Measurements from ENCODE around the gene AACS. TPM values are rescaled to one million over a fixed set of nuclear protein-coding genes. Genes with fewer than 3 reads are reported as not detected.

Gene AACS
- total RNA-seq, 1 experiment from 2014 or later = 20.1 TPM

GRCh38 chr12:125113789-125114188 is 48.6 kb downstream of the AACS start:
- no peak overlapping the region for H3K27ac ChIP-seq (ENCODE audit: low read depth, low read length, poor library complexity, severe bottlenecking)
- no peak overlapping the region for H3K4me3 ChIP-seq (ENCODE audit: low read depth, low read length, poor library complexity, severe bottlenecking)
- no peak for TF ChIP-seq EZH2 (IDR thresholded peaks at IDR 0.05; ENCODE audit: borderline replicate concordance, low read depth, low read length, poor library complexity, severe bottlenecking)
- TF ChIP-seq, protein P1, sequence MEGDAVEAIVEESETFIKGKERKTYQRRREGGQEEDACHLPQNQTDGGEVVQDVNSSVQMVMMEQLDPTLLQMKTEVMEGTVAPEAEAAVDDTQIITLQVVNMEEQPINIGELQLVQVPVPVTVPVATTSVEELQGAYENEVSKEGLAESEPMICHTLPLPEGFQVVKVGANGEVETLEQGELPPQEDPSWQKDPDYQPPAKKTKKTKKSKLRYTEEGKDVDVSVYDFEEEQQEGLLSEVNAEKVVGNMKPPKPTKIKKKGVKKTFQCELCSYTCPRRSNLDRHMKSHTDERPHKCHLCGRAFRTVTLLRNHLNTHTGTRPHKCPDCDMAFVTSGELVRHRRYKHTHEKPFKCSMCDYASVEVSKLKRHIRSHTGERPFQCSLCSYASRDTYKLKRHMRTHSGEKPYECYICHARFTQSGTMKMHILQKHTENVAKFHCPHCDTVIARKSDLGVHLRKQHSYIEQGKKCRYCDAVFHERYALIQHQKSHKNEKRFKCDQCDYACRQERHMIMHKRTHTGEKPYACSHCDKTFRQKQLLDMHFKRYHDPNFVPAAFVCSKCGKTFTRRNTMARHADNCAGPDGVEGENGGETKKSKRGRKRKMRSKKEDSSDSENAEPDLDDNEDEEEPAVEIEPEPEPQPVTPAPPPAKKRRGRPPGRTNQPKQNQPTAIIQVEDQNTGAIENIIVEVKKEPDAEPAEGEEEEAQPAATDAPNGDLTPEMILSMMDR (conservative IDR thresholded peaks at IDR 0.05; ENCODE audit: low read depth, low read length) = no peak
- intact Hi-C loops (cut with micrococcal nuclease; ENCODE audit: unreplicated experiment) = no loop called here
- no peaks in the 10 kb centered on the region for H3K9me3 ChIP-seq (ENCODE audit: low read depth, low read length, poor library complexity, severe bottlenecking)
- H3K4me1 ChIP-seq (ENCODE audit: insufficient read depth, low read length, poor library complexity, severe bottlenecking) = peaks cover 8% of the 10 kb centered on the region
- no peaks in the 10 kb centered on the region for H3K27me3 ChIP-seq (replicated peaks; ENCODE audit: insufficient read depth, low read depth, low read length, poor library complexity)
- POLR2A ChIA-PET (ENCODE audit: low non-redundant PET) = no interaction called here
- H3K36me3 ChIP-seq (ENCODE audit: insufficient read depth, low read length, poor library complexity, severe bottlenecking) = peaks cover 8% of the 10 kb centered on the region
- CTCF ChIA-PET = no interaction called here
- no peak for DNase-seq (ENCODE audit: low spot score)
- no TSS peak for BruUV-seq (replicated peaks)

DNA sequence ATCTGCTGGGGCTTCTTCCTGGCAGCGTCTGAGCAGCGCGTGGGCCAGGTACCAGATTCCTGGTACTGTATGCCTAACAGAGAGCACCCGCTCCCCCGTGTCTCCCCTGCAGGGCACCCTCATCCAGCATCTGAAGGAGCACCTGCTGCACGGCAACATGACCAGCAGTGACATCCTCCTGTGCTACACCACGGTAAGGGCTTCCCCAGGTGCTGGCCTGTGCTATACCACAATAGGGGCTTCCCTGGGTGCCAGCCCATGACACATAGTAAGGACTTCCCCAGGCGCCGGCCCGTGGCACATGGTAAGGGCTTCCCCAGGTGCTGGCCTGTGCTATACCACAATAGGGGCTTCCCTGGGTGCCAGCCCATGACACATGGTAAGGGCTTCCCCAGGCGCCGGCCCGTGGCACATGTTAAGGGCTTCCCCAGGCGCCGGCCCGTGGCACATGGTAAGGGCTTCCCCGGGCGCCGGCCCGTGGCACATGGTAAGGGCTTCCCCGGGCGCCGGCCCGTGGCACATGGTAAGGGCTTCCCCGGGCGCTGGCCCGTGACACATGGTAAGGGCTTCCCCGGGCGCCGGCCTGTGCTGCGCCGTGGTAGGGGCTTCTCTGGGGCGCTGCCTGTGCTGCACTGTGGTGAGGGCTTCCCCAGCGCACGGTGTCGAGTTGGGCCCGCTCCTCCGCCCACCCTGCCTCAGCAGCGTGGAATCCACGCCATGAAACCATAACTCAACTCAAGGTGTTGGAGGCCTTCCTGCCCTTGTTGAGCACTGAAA is 49.3 kb downstream of the AACS start:
- intact Hi-C loops (cut with micrococcal nuclease; ENCODE audit: unreplicated experiment) = no loop called here
- BruUV-seq (replicated peaks) = no TSS peak
- POLR2A ChIA-PET (ENCODE audit: low non-redundant PET) = no interaction called here
- no peaks in the 10 kb centered on the region for H3K9me3 ChIP-seq (ENCODE audit: low read depth, low read length, poor library complexity, severe bottlenecking)
- H3K4me1 ChIP-seq (ENCODE audit: insufficient read depth, low read length, poor library complexity, severe bottlenecking) = peaks cover 8% of the 10 kb centered on the region
- H3K27ac ChIP-seq (ENCODE audit: low read depth, low read length, poor library complexity, severe bottlenecking) = no peak overlapping the region
- peaks cover 4% of the 10 kb centered on the region for H3K36me3 ChIP-seq (ENCODE audit: insufficient read depth, low read length, poor library complexity, severe bottlenecking)
- TF ChIP-seq EZH2 (IDR thresholded peaks at IDR 0.05; ENCODE audit: borderline replicate concordance, low read depth, low read length, poor library complexity, severe bottlenecking) = no peak
- TF ChIP-seq, protein P1 (conservative IDR thresholded peaks at IDR 0.05; ENCODE audit: low read depth, low read length) = no peak
- no peak for DNase-seq (ENCODE audit: low spot score)
- no peak overlapping the region for H3K4me3 ChIP-seq (ENCODE audit: low read depth, low read length, poor library complexity, severe bottlenecking)
- CTCF ChIA-PET = no interaction called here
- no peaks in the 10 kb centered on the region for H3K27me3 ChIP-seq (replicated peaks; ENCODE audit: insufficient read depth, low read depth, low read length, poor library complexity)

DNA sequence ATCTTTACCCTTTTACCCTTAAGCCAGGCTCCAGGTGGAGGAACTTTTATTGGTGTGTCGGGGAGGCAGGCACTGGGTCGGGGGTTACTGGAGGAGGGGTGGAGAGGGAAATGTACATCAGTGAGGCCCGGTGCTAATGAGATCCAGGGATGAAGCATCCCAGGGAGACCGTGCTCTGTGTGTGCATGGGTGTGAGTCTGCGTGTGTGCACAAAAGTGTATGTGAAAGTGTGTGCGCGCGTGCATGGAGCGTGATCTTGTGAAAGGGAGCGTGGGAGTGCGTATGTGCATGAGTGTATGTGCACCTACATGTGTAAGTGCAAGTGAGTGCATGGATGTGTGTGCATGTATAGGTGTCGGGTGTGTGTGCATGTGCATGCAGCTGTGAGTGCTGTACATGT is 55.3 kb downstream of the AACS start:
- TF ChIP-seq, protein P1 (conservative IDR thresholded peaks at IDR 0.05; ENCODE audit: low read depth, low read length) = no peak
- no peak for TF ChIP-seq EZH2 (IDR thresholded peaks at IDR 0.05; ENCODE audit: borderline replicate concordance, low read depth, low read length, poor library complexity, severe bottlenecking)
- Histone ChIP-seq H3K4me3 (ENCODE audit: low read depth, low read length, poor library complexity, severe bottlenecking) (no peak overlapping the region), H3K36me3 (ENCODE audit: insufficient read depth, low read length, poor library complexity, severe bottlenecking) (peaks cover 4% of the 10 kb centered on the region), H3K27ac (ENCODE audit: low read depth, low read length, poor library complexity, severe bottlenecking) (no peak overlapping the region), H3K9me3 (ENCODE audit: low read depth, low read length, poor library complexity, severe bottlenecking) (no peaks in the 10 kb centered on the region), H3K27me3 (replicated peaks; ENCODE audit: insufficient read depth, low read depth, low read length, poor library complexity) (no peaks in the 10 kb centered on the region), H3K4me1 (ENCODE audit: insufficient read depth, low read length, poor library complexity, severe bottlenecking) (no peaks in the 10 kb centered on the region)
- DNase-seq (ENCODE audit: low spot score) = no peak
- no TSS peak for BruUV-seq (replicated peaks)
- intact Hi-C loops (cut with micrococcal nuclease; ENCODE audit: unreplicated experiment) = no loop called here
- POLR2A ChIA-PET (ENCODE audit: low non-redundant PET) = no interaction called here
- CTCF ChIA-PET = no interaction called here
